Sciatic nerve (tissue), 2 donors: ENCODE results near the gene NODAL. TPM values are rescaled to one million over a fixed set of nuclear protein-coding genes. Genes with fewer than 3 reads are reported as not detected.
A peak's percentile ranks its signal among the peaks of the same experiment; 100 is the strongest.
"Not testable (repeated sequence)": the region's sequence is repeated elsewhere in the genome, so short reads cannot be mapped to it uniquely, and the experiment has no call there.

Experiments
- ATAC-seq: fragments of 200-7000 bp; cut with Tn5 transposase; one replicate; pipeline ENCODE4 v1.9.1; 2020; ENCODE audit warnings: mild to moderate bottlenecking, moderate library complexity
- DNase-seq: peaks from one replicate; pipeline ENCODE4 v3.0.0-alpha.2; 2020; ENCODE audit warnings: low spot score
- intact Hi-C: fragments of 100-400 bp; cut with DNase I; formaldehyde crosslinking; loops from one replicate; pipeline ENCODE4 v1.14.2; 2022
- total RNA-seq: library from RNA; stranded (reverse); fragmentation: NEBNext Ultra II Directional; extraction: Animal tissue kit (Norgen Biotek cat#: 25700); gene quantifications from one replicate; pipeline ENCODE4 v1.2.1, GENCODE V29; 2021
- donor health status: DM: no; HTN: no; CAD: no.
- donor health status: DM: no; HTN: no; CAD: no.

Gene NODAL
- total RNA-seq = not detected

GRCh38 chr10:70441161-70441894, at the start of gene NODAL:
Gene NODAL (minus strand): TSS chr10:70441681. CDS start chr10:70441667, 14 bp downstream.
- intact Hi-C loops = loop anchor here (5.0 kb wide), 1 partner anchor 1341 kb away; no protein-coding TSS in a partner anchor
- DNase-seq (no peak), ATAC-seq (peak; percentile 16)

- DNase-seq = no peak
- no peak for ATAC-seq
- intact Hi-C loops = no loop called here
These were observed 48.7 kb upstream of the NODAL start for GRCh38 chr10:70490142-70490541.

GRCh38 chr10:70487824-70488223, 46.3 kb upstream of the NODAL start:
- intact Hi-C loops = no loop called here
- DNase-seq = no peak
- no peak for ATAC-seq

- ATAC-seq, intact Hi-C loops, DNase-seq: not testable (repeated sequence)
These were observed 42.4 kb upstream of the NODAL start for GRCh38 chr10:70483872-70484271.

- intact Hi-C loops = no loop called here
- DNase-seq (no peak), ATAC-seq (no peak)
These were observed 41.7 kb upstream of the NODAL start for GRCh38 chr10:70482982-70483760.

GRCh38 chr10:70481831-70482530, 40.5 kb upstream of the NODAL start:
- ATAC-seq (peak; percentile 50), DNase-seq (no peak)
- intact Hi-C loops = no loop called here

GRCh38 chr10:70481105-70481504, 39.6 kb upstream of the NODAL start:
- DNase-seq = no peak
- no peak for ATAC-seq
- intact Hi-C loops = no loop called here

- no peak for DNase-seq
- intact Hi-C loops = no loop called here
- no peak for ATAC-seq
These were observed 38.9 kb upstream of the NODAL start for GRCh38 chr10:70480239-70480861.

GRCh38 chr10:70479626-70480238, 38.3 kb upstream of the NODAL start:
- DNase-seq = no peak
- ATAC-seq = no peak
- intact Hi-C loops = no loop called here

GRCh38 chr10:70479165-70479581, 37.7 kb upstream of the NODAL start:
- intact Hi-C loops = no loop called here
- no peak for DNase-seq
- no peak for ATAC-seq

- peak; percentile 78 for DNase-seq
- ATAC-seq = peak; percentile 73
- intact Hi-C loops = no loop called here
These were observed 37.0 kb upstream of the NODAL start, which contains the start of gene PALD1 for GRCh38 chr10:70478191-70479164. Gene PALD1 (plus strand): TSS chr10:70478767. CDS start chr10:70525952, 47,185 bp downstream.

GRCh38 chr10:70477661-70478162, 36.2 kb upstream of the NODAL start:
- intact Hi-C loops = no loop called here
- ATAC-seq (peak; percentile 23), DNase-seq (peak; percentile 71)

- no peak for ATAC-seq
- intact Hi-C loops = no loop called here
- DNase-seq = no peak
These were observed 35.0 kb upstream of the NODAL start for GRCh38 chr10:70476249-70477035.

GRCh38 chr10:70475661-70476060, 34.2 kb upstream of the NODAL start:
- ATAC-seq (no peak), DNase-seq (no peak)
- intact Hi-C loops = no loop called here

GRCh38 chr10:70474780-70475179, 33.3 kb upstream of the NODAL start:
- intact Hi-C loops = no loop called here
- no peak for DNase-seq
- no peak for ATAC-seq

- intact Hi-C loops = no loop called here
- DNase-seq (no peak), ATAC-seq (no peak)
These were observed 31.4 kb upstream of the NODAL start for GRCh38 chr10:70472799-70473454.
